ENCODE measurements around the gene LRATD1.
A peak's percentile ranks its signal among the peaks of the same experiment; 100 is the strongest.

The LRATD1 gene

DNA sequence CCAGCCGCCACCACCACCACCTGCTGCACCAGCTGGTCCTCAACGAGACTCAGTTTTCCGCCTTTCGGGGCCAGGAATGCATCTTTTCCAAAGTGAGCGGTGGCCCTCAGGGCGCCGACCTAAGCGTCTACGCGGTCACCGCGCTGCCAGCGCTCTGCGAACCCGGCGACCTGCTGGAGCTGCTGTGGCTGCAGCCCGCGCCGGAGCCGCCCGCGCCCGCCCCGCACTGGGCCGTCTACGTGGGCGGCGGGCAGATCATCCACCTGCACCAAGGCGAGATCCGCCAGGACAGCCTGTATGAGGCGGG is 1.6 kb downstream of the LRATD1 start:
- no peak for DNase-seq

DNA sequence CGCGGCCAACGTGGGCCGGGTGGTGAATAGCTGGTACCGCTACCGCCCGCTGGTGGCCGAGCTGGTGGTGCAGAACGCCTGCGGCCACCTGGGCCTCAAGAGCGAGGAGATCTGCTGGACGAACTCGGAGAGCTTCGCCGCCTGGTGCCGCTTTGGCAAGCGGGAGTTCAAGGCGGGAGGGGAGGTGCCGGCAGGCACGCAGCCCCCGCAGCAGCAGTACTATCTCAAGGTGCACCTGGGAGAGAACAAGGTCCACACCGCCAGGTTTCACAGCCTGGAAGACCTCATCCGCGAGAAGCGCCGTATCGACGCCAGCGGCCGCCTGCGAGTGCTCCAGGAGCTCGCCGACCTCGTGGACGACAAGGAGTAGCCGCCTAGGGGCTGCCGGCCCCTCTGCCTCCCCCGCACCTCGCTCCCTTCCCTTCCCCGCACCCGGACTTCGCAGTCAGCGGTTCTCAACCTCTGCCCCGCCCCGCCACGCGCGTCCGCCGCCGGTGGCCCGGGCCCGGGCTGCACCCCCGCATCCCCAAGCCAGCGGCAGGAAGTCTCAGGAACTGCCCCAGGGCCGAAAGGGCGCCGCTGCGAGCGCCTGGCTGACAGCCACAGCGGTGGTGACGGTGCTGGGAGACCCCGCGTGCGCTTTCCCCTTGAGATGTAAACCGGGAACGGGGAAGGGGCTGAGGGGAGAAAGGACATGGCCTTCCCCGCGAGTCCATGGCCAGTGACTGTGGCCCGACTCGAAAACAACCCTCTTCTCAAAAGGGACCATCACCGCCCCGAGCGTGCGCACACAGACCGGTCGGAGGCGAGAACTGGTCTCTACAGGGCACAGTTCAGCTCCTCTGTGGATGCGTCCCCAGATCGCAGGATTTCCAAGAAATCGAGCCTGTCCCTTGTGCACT is 2.2 kb downstream of the LRATD1 start:
- DNase-seq, result peak; percentile 17 to 29

GRCh38 chr2:14635391-14635871 is 2.9 kb downstream of the LRATD1 start:
- peak in 1 of 2 experiments; percentile 2 for DNase-seq

- DNase-seq, result no peak
Observed at GRCh38 chr2:14638488-14638887, 6.0 kb downstream of the LRATD1 start.

GRCh38 chr2:14641116-14641515 is 8.6 kb downstream of the LRATD1 start:
- no peak for DNase-seq

DNA sequence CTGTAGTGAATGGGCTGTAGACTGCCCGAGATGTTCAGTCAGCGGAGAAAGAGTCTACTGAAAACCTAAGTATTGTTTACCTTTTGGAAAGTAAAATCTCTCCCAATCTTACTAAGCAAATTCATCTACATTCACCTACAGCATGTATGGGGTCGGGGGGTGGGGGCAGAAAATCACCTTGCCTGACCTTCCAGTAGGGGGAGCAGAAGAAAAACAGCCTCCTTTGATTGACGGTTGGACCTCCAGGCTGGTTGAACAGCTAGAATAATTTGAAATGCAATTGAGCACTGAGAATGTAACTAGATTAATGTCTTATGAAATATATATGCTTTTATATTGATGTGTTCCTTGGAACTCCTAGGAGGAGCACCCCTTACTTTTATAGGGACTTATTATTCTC is 10.0 kb downstream of the LRATD1 start:
- no peak for DNase-seq

GRCh38 chr2:14647714-14648113 is 15.2 kb downstream of the LRATD1 start:
- DNase-seq, result no peak

DNA sequence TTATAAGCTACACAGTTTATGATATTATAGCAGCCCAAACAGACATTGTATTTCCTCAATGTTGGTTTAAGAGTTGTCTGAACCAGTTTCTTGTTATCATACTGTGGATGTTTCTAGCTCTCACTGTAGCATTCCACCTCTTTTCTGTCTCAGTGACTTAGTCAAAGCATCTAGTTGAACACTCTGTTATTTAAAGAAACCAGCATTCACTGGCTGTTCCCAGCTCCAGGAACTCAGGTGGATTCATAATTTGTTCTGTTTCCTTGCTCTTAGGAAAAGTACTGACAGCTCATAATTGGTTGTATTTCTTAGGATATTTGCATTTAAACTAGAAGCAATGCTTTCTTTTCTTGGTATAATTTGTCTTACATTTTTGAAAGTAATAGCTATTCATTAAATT is 17.5 kb downstream of the LRATD1 start:
- DNase-seq, result no peak

- DNase-seq, result no peak
Observed at GRCh38 chr2:14654835-14655282, 22.3 kb downstream of the LRATD1 start.

GRCh38 chr2:14656146-14656545 is 23.6 kb downstream of the LRATD1 start:
- no peak for DNase-seq

DNA sequence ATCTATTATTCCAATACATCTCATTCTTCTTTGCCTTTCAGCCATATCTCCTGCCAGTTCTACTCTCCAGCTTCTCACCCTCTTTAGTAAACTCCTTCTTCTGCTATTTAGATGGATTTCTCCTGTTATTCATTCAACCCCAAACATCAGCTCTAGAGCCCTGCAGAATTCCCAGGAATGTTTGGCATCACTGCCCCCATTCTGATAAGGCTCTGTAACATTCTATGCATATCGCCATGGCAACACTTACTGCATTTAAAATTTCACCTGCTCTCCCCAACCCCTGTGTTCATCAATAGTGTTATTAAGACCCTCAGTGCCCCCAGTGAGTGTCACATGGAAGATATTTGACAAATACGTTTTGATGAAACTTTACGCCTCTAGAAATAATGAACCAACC is 28.6 kb downstream of the LRATD1 start:
- no peak for DNase-seq

GRCh38 chr2:14673351-14673875 is 40.9 kb downstream of the LRATD1 start:
- no peak for DNase-seq

DNA sequence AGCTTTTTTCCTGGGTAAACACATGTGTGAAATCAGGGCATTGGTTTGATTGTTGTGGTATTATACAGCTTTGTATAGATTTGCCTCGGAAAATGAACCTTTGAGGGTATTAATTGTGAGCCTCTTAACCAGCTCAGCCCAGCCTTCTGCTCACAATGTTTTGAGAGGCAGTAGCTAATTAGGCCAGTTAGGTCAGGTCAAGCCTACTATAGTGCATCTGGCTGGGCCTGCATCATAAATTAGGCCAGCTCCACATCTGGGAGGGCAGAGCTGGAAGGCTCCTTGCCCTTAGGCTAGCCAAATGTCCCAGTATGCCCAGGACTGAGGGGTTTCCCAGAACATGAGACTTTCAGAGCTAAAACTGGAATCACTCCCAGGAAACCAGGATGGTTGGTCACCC is 43.0 kb downstream of the LRATD1 start:
- DNase-seq, result no peak

- no peak for DNase-seq
Observed at GRCh38 chr2:14676371-14676770, 43.9 kb downstream of the LRATD1 start.

GRCh38 chr2:14677039-14677438 is 44.5 kb downstream of the LRATD1 start:
- DNase-seq, result no peak

GRCh38 chr2:14678761-14679160 is 46.2 kb downstream of the LRATD1 start:
- no peak for DNase-seq

DNA sequence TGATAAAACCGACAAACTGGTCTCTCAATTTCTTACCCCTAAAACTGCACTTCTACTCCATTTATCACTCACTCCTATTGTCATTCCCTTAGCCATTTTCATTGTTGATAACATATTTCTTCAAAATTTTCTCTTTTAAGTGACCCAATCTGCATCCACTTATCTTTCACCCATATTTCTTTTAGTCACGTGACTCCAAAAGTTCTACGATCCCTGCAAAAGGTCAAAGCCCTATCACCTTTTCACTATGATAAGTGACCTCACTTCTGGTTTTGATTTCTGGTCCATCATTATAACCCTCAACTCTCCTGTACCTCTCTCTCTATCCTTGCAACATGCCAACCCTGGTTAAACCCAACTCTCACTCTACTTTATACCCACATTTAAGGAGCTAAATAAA is 49.1 kb downstream of the LRATD1 start:
- no peak for DNase-seq
